CD4-positive, alpha-beta T cell treated with Interleukin-15 for 4 hours (primary cell): Measurements from ENCODE around the gene F7.
A peak's percentile ranks its signal among the peaks of the same experiment; 100 is the strongest.

ENCODE experiments used
- DNase-seq: peaks from one replicate; pipeline ENCODE4 v3.0.0-alpha.2; 2020; ENCODE audit warnings: low spot score

The F7 gene

GRCh38 chr13:113118261-113119021 is 12.8 kb downstream of the F7 start:
- no peak for DNase-seq

- DNase-seq = no peak
Measured at GRCh38 chr13:113119166-113119821, 13.7 kb downstream of the F7 start.

- no peak for DNase-seq
Measured at GRCh38 chr13:113119822-113120189, 14.2 kb downstream of the F7 start.

- no peak for DNase-seq
Measured at GRCh38 chr13:113120300-113121182, 14.9 kb downstream of the F7 start.

- DNase-seq = no peak
Measured at GRCh38 chr13:113121183-113121927, 15.8 kb downstream of the F7 start.

GRCh38 chr13:113121928-113122471 is 16.4 kb downstream of the F7 start:
- no peak for DNase-seq

GRCh38 chr13:113122550-113123225 is 17.1 kb downstream of the F7 start, which contains the start of gene F10:
F10 (plus strand) TSS chr13:113122799; CDS start chr13:113122856, 57 bp downstream.
- no peak for DNase-seq

- DNase-seq = no peak
Measured at GRCh38 chr13:113123226-113124201, 17.9 kb downstream of the F7 start.

- no peak for DNase-seq
Measured at GRCh38 chr13:113124211-113124970, 18.8 kb downstream of the F7 start.

- DNase-seq = no peak
Measured at GRCh38 chr13:113125506-113126264, 20.1 kb downstream of the F7 start.

GRCh38 chr13:113126265-113127150 is 20.9 kb downstream of the F7 start:
- no peak for DNase-seq

- DNase-seq = no peak
Measured at GRCh38 chr13:113129480-113129879, 23.9 kb downstream of the F7 start.

GRCh38 chr13:113129921-113130750 is 24.5 kb downstream of the F7 start:
- DNase-seq = peak; percentile 33

- no peak for DNase-seq
Measured at GRCh38 chr13:113135281-113135760, 29.7 kb downstream of the F7 start.

- DNase-seq = no peak
Measured at GRCh38 chr13:113137691-113138298, 32.2 kb downstream of the F7 start.
